ENCODE results near the gene LONP1.
"Not testable (repeated sequence)": the region's sequence is repeated elsewhere in the genome, so short reads cannot be mapped to it uniquely, and the experiment has no call there.

GRCh38 chr19:5702053-5702410, 17.9 kb downstream of the LONP1 start:
- not testable (repeated sequence) for TF ChIP-seq FOXM1 (IDR thresholded peaks at IDR 0.05; ENCODE audit: borderline replicate concordance); ELF4 (IDR thresholded peaks at IDR 0.05); FOXK2 (IDR thresholded peaks at IDR 0.05); LEF1 (IDR thresholded peaks at IDR 0.05; ENCODE audit: borderline replicate concordance); SUZ12 (IDR thresholded peaks at IDR 0.05); TARDBP (IDR thresholded peaks at IDR 0.05); SP1 (IDR thresholded peaks at IDR 0.05); BHLHE40 (IDR thresholded peaks at IDR 0.05; ENCODE audit: borderline replicate concordance); ZNF384 (IDR thresholded peaks at IDR 0.05); PKNOX1 (IDR thresholded peaks at IDR 0.05); FOXA1 (IDR thresholded peaks at IDR 0.05); NFRKB (IDR thresholded peaks at IDR 0.05); ARNT (IDR thresholded peaks at IDR 0.05); L3MBTL2 (conservative IDR thresholded peaks at IDR 0.05)
